HG02981 (cell line): ENCODE measurements around the gene RABL2A.
"Not testable (repeated sequence)": the region's sequence is repeated elsewhere in the genome, so short reads cannot be mapped to it uniquely, and the experiment has no call there.

Experiments used
- ATAC-seq: cut with Tn5 transposase; IDR thresholded peaks from one replicate; pipeline ENCODE4 v1.9.1; 2021; ENCODE audit warnings: mild to moderate bottlenecking, moderate library complexity; ENCODE audit not compliant: unreplicated experiment

Gene RABL2A

GRCh38 chr2:113606036-113606435 is 21.0 kb upstream of the RABL2A start:
- ATAC-seq = not testable (repeated sequence)

GRCh38 chr2:113609822-113610221 is 17.2 kb upstream of the RABL2A start:
- not testable (repeated sequence) for ATAC-seq

GRCh38 chr2:113621002-113621401 is 6.1 kb upstream of the RABL2A start:
- not testable (repeated sequence) for ATAC-seq

- not testable (repeated sequence) for ATAC-seq
Observed at GRCh38 chr2:113625906-113626305, 1.2 kb upstream of the RABL2A start.

- ATAC-seq = not testable (repeated sequence)
Observed at GRCh38 chr2:113632849-113633345, 5.8 kb downstream of the RABL2A start.

- not testable (repeated sequence) for ATAC-seq
Observed at GRCh38 chr2:113635358-113635757, 8.3 kb downstream of the RABL2A start.

GRCh38 chr2:113636226-113636625 is 9.2 kb downstream of the RABL2A start:
- ATAC-seq = not testable (repeated sequence)

GRCh38 chr2:113638084-113638483 is 11.0 kb downstream of the RABL2A start:
- not testable (repeated sequence) for ATAC-seq

GRCh38 chr2:113646217-113646616 is 19.2 kb downstream of the RABL2A start:
- ATAC-seq = not testable (repeated sequence)

- not testable (repeated sequence) for ATAC-seq
Observed at GRCh38 chr2:113650834-113651815, 24.1 kb downstream of the RABL2A start.

- not testable (repeated sequence) for ATAC-seq
Observed at GRCh38 chr2:113652599-113652998, 25.5 kb downstream of the RABL2A start.

GRCh38 chr2:113656031-113656624 is 29.1 kb downstream of the RABL2A start:
- not testable (repeated sequence) for ATAC-seq

GRCh38 chr2:113657735-113658134 is 30.7 kb downstream of the RABL2A start:
- not testable (repeated sequence) for ATAC-seq

- ATAC-seq = not testable (repeated sequence)
Observed at GRCh38 chr2:113663285-113664060, 36.4 kb downstream of the RABL2A start.

- not testable (repeated sequence) for ATAC-seq
Observed at GRCh38 chr2:113664761-113665533, 37.9 kb downstream of the RABL2A start.

- ATAC-seq = not testable (repeated sequence)
Observed at GRCh38 chr2:113669013-113669412, 41.9 kb downstream of the RABL2A start.

GRCh38 chr2:113672326-113672932 is 45.4 kb downstream of the RABL2A start:
- ATAC-seq = no peak

- no peak for ATAC-seq
Observed at GRCh38 chr2:113675875-113676274, 48.8 kb downstream of the RABL2A start.

GRCh38 chr2:113676623-113677266 is 49.7 kb downstream of the RABL2A start:
- ATAC-seq = no peak
